HepG2 (cell line): ENCODE measurements around the gene RPL34. TPM values are rescaled to one million over a fixed set of nuclear protein-coding genes. Genes with fewer than 3 reads are reported as not detected.

ENCODE experiments used
- AGO1 ChIP-seq: fragments of 200-400 bp; formaldehyde crosslinking; IDR thresholded peaks from 2 replicates; pipeline ENCODE4 v1.6.1; 2017; ENCODE audit warnings: mild to moderate bottlenecking, low read depth, low read length, moderate library complexity; ENCODE audit not compliant: poor library complexity, severe bottlenecking
- ASH2L ChIP-seq: fragments of 300-600, 200-600 bp; sonication (generic); IDR thresholded peaks from 2 replicates; pipeline ENCODE4 v1.7.0; 2017; ENCODE audit warnings: low read depth, mild to moderate bottlenecking, moderate library complexity, mixed read lengths, low read length; ENCODE audit not compliant: insufficient read length
- CCDC6 ChIP-seq: sonication (generic); formaldehyde crosslinking; IDR thresholded peaks from 2 replicates; pipeline ENCODE4 v1.8.1; 2022; ENCODE audit warnings: mild to moderate bottlenecking, missing genetic modification reagents, moderate library complexity
- FUBP1 ChIP-seq: sonication (generic); formaldehyde crosslinking; IDR thresholded peaks from 2 replicates; pipeline ENCODE4 v1.5.1; 2020; ENCODE audit warnings: missing genetic modification reagents, mild to moderate bottlenecking, borderline replicate concordance
- HNRNPL ChIP-seq: fragments of 200-400 bp; formaldehyde crosslinking; IDR thresholded peaks from 2 replicates; pipeline ENCODE4 v1.6.1; 2017; ENCODE audit warnings: mild to moderate bottlenecking, low read depth, low read length
- KDM6A ChIP-seq: IDR thresholded peaks from 2 replicates; pipeline ENCODE4 v1.6.1; 2016; ENCODE audit warnings: low read depth
- MAFG ChIP-seq: sonication (generic); formaldehyde crosslinking; IDR thresholded peaks from 2 replicates; pipeline ENCODE4 v1.5.1; 2020; ENCODE audit warnings: mild to moderate bottlenecking, missing genetic modification reagents
- PAWR ChIP-seq: sonication (generic); formaldehyde crosslinking; IDR thresholded peaks from 2 replicates; pipeline ENCODE4 v1.4.0; 2020; ENCODE audit warnings: missing genetic modification reagents, mild to moderate bottlenecking, borderline replicate concordance
- REXO4 ChIP-seq: sonication (generic); formaldehyde crosslinking; IDR thresholded peaks from 2 replicates; pipeline ENCODE4 v1.8.0; 2022; ENCODE audit warnings: missing genetic modification reagents, mild to moderate bottlenecking, borderline replicate concordance
- SP140L ChIP-seq: sonication (generic); formaldehyde crosslinking; IDR thresholded peaks from 2 replicates; pipeline ENCODE4 v1.4.0; 2020; ENCODE audit warnings: missing genetic modification reagents, borderline replicate concordance
- TCF12 ChIP-seq, 2 experiments: fragments of 450-650 bp in 1 of 2; sonication (generic) in 1 of 2; formaldehyde crosslinking in 1 of 2; IDR thresholded peaks; 2 replicates each; pipeline versions ENCODE4 v1.6.1 to v1.8.0; 2017 to 2022; ENCODE audit warnings: antibody characterized with exemption in 1 of 2, mild to moderate bottlenecking in 1 of 2, missing genetic modification reagents in 1 of 2, moderate library complexity in 1 of 2
- TGIF2 ChIP-seq: IDR thresholded peaks from 2 replicates; pipeline ENCODE4 v1.6.1; 2016; ENCODE audit warnings: control low read depth, missing compliant biosample characterization
- THAP7 ChIP-seq: sonication (generic); formaldehyde crosslinking; IDR thresholded peaks from 2 replicates; pipeline ENCODE4 v1.8.1; 2023; ENCODE audit warnings: mild to moderate bottlenecking, missing genetic modification reagents
- ZBTB38 ChIP-seq: sonication (generic); formaldehyde crosslinking; IDR thresholded peaks from 2 replicates; pipeline ENCODE4 v1.5.1; 2020; ENCODE audit warnings: mild to moderate bottlenecking, missing genetic modification reagents
- ZFP36 ChIP-seq: fragments of 150-350 bp; IDR thresholded peaks from 2 replicates; pipeline ENCODE4 v1.6.1; 2018; ENCODE audit warnings: borderline replicate concordance, low read length, low read depth; ENCODE audit not compliant: partially characterized antibody
- ZFP41 ChIP-seq: sonication (generic); formaldehyde crosslinking; IDR thresholded peaks from 2 replicates; pipeline ENCODE4 v1.4.0; 2020; ENCODE audit warnings: mild to moderate bottlenecking, missing genetic modification reagents, borderline replicate concordance
- ZMAT5 ChIP-seq: sonication (generic); formaldehyde crosslinking; IDR thresholded peaks from 2 replicates; pipeline ENCODE4 v1.5.0; 2020; ENCODE audit warnings: mild to moderate bottlenecking, low read depth, missing genetic modification reagents, borderline replicate concordance
- ZMYM4 ChIP-seq: sonication (generic); formaldehyde crosslinking; IDR thresholded peaks from 2 replicates; pipeline ENCODE4 v1.8.1; 2023; ENCODE audit warnings: mild to moderate bottlenecking, missing genetic modification reagents
- ZNF121 ChIP-seq: sonication (generic); formaldehyde crosslinking; IDR thresholded peaks from 2 replicates; pipeline ENCODE4 v1.5.0; 2020; ENCODE audit warnings: mild to moderate bottlenecking, missing genetic modification reagents
- ZNF720 ChIP-seq: sonication (generic); formaldehyde crosslinking; IDR thresholded peaks from 2 replicates; pipeline ENCODE4 v1.4.0; 2020; ENCODE audit warnings: missing genetic modification reagents
- polyA plus RNA-seq, 8 experiments: library from polyadenylated mRNA; depleted of rRNA in 3 of 8; stranded (reverse) in 7 of 8; unstranded in 1 of 8; fragments of >200 nt; fragmentation: Illumina TruSeq in 4 of 8; extraction: Trizol in 4 of 8; gene quantifications; 2 replicates each; pipeline versions ENCODE4 v1.2.1 to v1.2.3, GENCODE V29; 2011 to 2016; ENCODE audit warnings: low read depth in 4 of 8, missing spikeins in 1 of 8, mixed read lengths in 1 of 8; ENCODE audit not compliant: insufficient read depth in 1 of 8
- total RNA-seq, 5 experiments: library from RNA; depleted of rRNA; stranded (reverse); fragments of >200 nt; fragmentation: Illumina TruSeq; extraction: Trizol; gene quantifications; 2 replicates each; pipeline ENCODE4 v1.2.3, GENCODE V29; 2016; ENCODE audit warnings: low read depth in 1 of 5

Gene RPL34
- total and polyA plus RNA-seq, 2 of the 13 experiments (the other 11 are each of a cell fraction or from before 2014, with no cell fraction given), result 2,235 to 3,985 TPM

GRCh38 chr4:108620101-108620932 lies at the start of gene RPL34 (continued):
- TF ChIP-seq MAFG (CRISPR knock-in tag) (no peak), ZMYM4 (CRISPR knock-in tag) (peak; percentile 74), TGIF2 (CRISPR knock-in tag) (no peak; the same call in 1 of the 2 replicates), ZNF121 (CRISPR knock-in tag) (no peak), THAP7 (CRISPR knock-in tag) (no peak), FUBP1 (CRISPR knock-in tag) (no peak; the same call in 1 of the 2 replicates), TCF12 (IDR thresholded peaks at IDR 0.05) (no peak), TCF12 (CRISPR knock-in tag; IDR thresholded peaks at IDR 0.05) (no peak), REXO4 (CRISPR knock-in tag) (no peak), ZMAT5 (CRISPR knock-in tag) (no peak), ZFP36 (no peak), PAWR (CRISPR knock-in tag) (no peak), CCDC6 (CRISPR knock-in tag) (peak; percentile 18; the same call in 1 of the 2 replicates), SP140L (CRISPR knock-in tag) (peak; percentile 96; the same call in 1 of the 2 replicates), KDM6A (CRISPR knock-in tag) (no peak), ZNF720 (no peak), ZFP41 (no peak), AGO1 (no peak), HNRNPL (no peak), ASH2L (peak; percentile 94), ZBTB38 (no peak)
